ENCODE results near the gene FOXE1.

GRCh38 chr9:97895695-97896332 lies 42.8 kb downstream of the FOXE1 start:
- TF ChIP-seq, protein P1, sequence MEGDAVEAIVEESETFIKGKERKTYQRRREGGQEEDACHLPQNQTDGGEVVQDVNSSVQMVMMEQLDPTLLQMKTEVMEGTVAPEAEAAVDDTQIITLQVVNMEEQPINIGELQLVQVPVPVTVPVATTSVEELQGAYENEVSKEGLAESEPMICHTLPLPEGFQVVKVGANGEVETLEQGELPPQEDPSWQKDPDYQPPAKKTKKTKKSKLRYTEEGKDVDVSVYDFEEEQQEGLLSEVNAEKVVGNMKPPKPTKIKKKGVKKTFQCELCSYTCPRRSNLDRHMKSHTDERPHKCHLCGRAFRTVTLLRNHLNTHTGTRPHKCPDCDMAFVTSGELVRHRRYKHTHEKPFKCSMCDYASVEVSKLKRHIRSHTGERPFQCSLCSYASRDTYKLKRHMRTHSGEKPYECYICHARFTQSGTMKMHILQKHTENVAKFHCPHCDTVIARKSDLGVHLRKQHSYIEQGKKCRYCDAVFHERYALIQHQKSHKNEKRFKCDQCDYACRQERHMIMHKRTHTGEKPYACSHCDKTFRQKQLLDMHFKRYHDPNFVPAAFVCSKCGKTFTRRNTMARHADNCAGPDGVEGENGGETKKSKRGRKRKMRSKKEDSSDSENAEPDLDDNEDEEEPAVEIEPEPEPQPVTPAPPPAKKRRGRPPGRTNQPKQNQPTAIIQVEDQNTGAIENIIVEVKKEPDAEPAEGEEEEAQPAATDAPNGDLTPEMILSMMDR (IDR thresholded peaks at IDR 0.05): no peak
- TF ChIP-seq POLR2A (IDR thresholded peaks at IDR 0.05) (no peak), POLR2AphosphoS5 (IDR thresholded peaks at IDR 0.05) (no peak)
